ENCODE data around the gene P2RY8. TPM values are rescaled to one million over a fixed set of nuclear protein-coding genes. Genes with fewer than 3 reads are reported as not detected.
A peak's percentile ranks its signal among the peaks of the same experiment; 100 is the strongest.

The P2RY8 gene
- total and polyA plus RNA-seq, 2 donors from 2014 or later = 1.4 to 6.6 TPM

- Histone ChIP-seq H3K27me3 (ENCODE audit: control insufficient read depth, insufficient read depth, low read length) (peaks cover 4% of the 10 kb centered on the region), H3K9me3 (ENCODE audit: control insufficient read depth in 2 of 3, insufficient read depth in 1 of 3, low read length in 3 of 3) (no peaks in the 10 kb centered on the region), H3K27ac (ENCODE audit: low read depth in 2 of 2, low read length in 2 of 2) (peak overlapping the region in 1 of 2 donors; percentile 26), H3K4me1 (ENCODE audit: control insufficient read depth in 2 of 3, insufficient read depth in 2 of 3, low read depth in 1 of 3, low read length in 3 of 3) (no peaks in the 10 kb centered on the region), H3K4me3 (ENCODE audit: low read length in 3 of 3) (no peak overlapping the region), H3K36me3 (ENCODE audit: control insufficient read depth in 2 of 3, insufficient read depth in 3 of 3, low read length in 3 of 3) (no peaks in the 10 kb centered on the region), H3K9ac (ENCODE audit: low read length in 3 of 3) (no peak overlapping the region)
- FAIRE-seq = peak; percentile 89
- no peak for TF ChIP-seq CTCF (IDR thresholded peaks at IDR 0.05; ENCODE audit: borderline replicate concordance, extremely low read depth, insufficient read depth)
- no peak for DNase-seq
- intact Hi-C loops (cut with DNase I) = no loop called here
Measured at GRCh38 chrX:1462110-1462509, 74.9 kb downstream of the P2RY8 start.

GRCh38 chrX:1455948-1456280 is 81.1 kb downstream of the P2RY8 start:
- Histone ChIP-seq H3K4me3 (ENCODE audit: low read length in 3 of 3) (no peak overlapping the region), H3K27ac (ENCODE audit: low read depth in 2 of 2, low read length in 2 of 2) (no peak overlapping the region), H3K27me3 (ENCODE audit: control insufficient read depth, insufficient read depth, low read length) (no peaks in the 10 kb centered on the region), H3K36me3 (ENCODE audit: control insufficient read depth in 2 of 3, insufficient read depth in 3 of 3, low read length in 3 of 3) (no peaks in the 10 kb centered on the region), H3K4me1 (ENCODE audit: control insufficient read depth in 2 of 3, insufficient read depth in 2 of 3, low read depth in 1 of 3, low read length in 3 of 3) (peaks cover 0 to 8% (median 4%) of the 10 kb centered on the region in 3 donors), H3K9ac (ENCODE audit: low read length in 3 of 3) (no peak overlapping the region), H3K9me3 (ENCODE audit: control insufficient read depth in 2 of 3, insufficient read depth in 1 of 3, low read length in 3 of 3) (no peaks in the 10 kb centered on the region)
- DNase-seq = peak in 1 of 5 donors; percentile 26
- no peak for FAIRE-seq
- no peak for TF ChIP-seq CTCF (IDR thresholded peaks at IDR 0.05; ENCODE audit: borderline replicate concordance, extremely low read depth, insufficient read depth)
- intact Hi-C loops (cut with DNase I) = no loop called here

- Histone ChIP-seq H3K9ac (ENCODE audit: low read length in 3 of 3) (no peak overlapping the region), H3K27me3 (ENCODE audit: control insufficient read depth, insufficient read depth, low read length) (no peaks in the 10 kb centered on the region), H3K27ac (ENCODE audit: low read depth in 2 of 2, low read length in 2 of 2) (no peak overlapping the region), H3K4me1 (ENCODE audit: control insufficient read depth in 2 of 3, insufficient read depth in 2 of 3, low read depth in 1 of 3, low read length in 3 of 3) (peaks cover 0 to 8% (median 4%) of the 10 kb centered on the region in 3 donors), H3K9me3 (ENCODE audit: control insufficient read depth in 2 of 3, insufficient read depth in 1 of 3, low read length in 3 of 3) (no peaks in the 10 kb centered on the region), H3K4me3 (ENCODE audit: low read length in 3 of 3) (peak overlapping the region in 1 of 3 donors; percentile 68), H3K36me3 (ENCODE audit: control insufficient read depth in 2 of 3, insufficient read depth in 3 of 3, low read length in 3 of 3) (no peaks in the 10 kb centered on the region)
- FAIRE-seq = no peak
- DNase-seq = peak; percentile 88 to 94 (median 92)
- intact Hi-C loops (cut with DNase I) = no loop called here
- TF ChIP-seq CTCF (IDR thresholded peaks at IDR 0.05; ENCODE audit: borderline replicate concordance, extremely low read depth, insufficient read depth) = peak; percentile 94
Measured at GRCh38 chrX:1453951-1454785, 82.8 kb downstream of the P2RY8 start.
